NCI-H1930 (cell line): Measurements from ENCODE around the gene HIF1A.
A peak's percentile ranks its signal among the peaks of the same experiment; 100 is the strongest.
"Not testable (repeated sequence)": the region's sequence is repeated elsewhere in the genome, so short reads cannot be mapped to it uniquely, and the experiment has no call there.

Experiments used
- DNase-seq, 2 experiments: peaks; one replicate each; lab custom pipeline; 2025; lab: John Stamatoyannopoulos, UW

Gene HIF1A

DNA sequence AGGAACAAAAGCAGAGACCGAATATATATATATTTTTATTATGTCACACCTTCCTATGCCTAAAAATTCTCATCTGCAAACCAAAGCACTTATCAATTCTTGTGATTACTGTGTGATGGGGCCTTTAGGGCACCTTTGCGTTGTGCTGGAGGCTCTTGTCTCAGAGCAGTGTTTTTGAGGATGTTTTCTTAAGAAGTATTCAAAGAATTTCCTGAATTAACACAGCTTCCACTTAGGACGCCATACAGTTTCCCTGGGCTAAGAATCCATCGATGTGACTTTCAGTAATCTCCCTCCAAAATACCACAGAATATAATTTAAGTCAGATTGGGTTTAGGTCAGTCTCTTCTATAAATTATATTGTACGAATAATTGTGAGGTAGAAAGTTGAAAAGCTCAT, 22.0 kb upstream of the HIF1A start:
- DNase-seq: no peak

DNA sequence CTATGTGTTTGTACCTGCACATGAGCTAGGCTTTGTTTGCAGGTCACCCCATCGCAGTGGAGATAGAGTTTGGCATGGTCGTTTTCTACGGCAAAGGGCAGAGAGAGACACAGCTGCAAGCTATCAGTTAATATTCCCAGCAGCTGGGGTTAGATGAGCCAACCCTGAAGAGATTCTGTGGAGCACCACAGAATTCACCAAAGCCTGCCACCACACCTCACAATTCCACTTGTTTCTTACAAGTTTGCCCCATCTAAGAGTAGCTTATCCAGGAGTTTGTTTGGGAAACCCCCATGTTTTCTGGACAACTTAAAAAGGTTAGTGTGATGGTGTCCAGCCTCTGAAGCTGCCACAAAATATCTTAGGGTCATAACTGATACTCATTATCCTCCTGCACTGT, 20.0 kb upstream of the HIF1A start:
- no peak for DNase-seq

DNA sequence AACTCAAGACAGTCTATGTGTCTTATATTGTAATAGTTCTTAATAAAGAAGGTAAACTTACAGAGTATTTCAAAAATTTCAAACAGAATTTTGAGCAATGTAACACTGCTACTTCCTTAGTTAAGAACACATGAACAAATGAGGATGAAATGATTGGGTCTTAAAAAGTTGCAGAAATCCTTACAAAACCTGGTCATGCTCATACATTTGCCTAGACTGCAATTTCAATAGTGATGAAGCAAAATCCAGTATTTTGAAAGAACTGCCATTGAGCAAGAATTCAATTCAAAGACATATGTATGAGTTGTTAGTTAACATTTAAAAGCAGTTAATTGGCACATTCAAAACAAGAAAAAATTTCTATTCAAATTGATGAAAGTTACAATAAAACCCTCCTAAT, 17.8 kb upstream of the HIF1A start:
- no peak for DNase-seq

DNA sequence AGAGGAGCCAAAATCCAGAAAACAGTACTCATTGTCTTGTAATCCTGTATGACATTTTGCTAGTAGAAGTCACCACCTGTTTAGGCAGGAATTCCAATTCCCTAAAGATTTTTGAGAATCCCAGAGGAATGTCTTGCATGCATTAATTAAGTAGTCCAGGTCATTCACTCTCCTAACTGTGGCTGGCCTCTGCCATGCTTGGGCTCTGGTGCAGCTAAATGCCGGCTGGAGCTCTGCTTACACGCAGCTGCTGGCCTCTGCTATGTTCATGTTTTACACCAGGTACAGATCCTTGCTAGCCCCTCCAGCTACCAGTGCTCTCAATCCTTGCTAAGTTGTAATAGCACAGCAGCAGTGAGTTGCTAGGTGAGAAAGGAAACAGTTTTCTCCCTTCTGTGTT, 16.3 kb upstream of the HIF1A start:
- no peak for DNase-seq

DNA sequence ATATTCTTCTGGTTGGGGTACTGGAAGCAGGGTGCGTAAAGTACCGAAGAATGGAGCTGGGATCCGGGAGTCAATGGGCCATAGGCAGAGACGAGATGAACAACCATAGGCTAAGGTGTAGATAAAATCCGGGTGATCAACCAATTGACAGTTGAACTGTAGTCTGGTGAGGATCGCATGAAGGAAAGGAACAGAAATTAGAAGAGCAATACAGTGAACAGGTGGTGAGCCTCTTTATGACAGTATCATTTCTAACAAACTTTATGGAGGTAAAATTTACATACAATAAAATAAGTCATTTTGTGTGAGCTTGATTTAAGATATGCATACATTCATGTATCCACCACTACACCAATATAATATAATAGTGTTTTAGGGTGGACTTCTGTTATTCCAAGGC, 13.9 kb upstream of the HIF1A start:
- no peak for DNase-seq

DNA sequence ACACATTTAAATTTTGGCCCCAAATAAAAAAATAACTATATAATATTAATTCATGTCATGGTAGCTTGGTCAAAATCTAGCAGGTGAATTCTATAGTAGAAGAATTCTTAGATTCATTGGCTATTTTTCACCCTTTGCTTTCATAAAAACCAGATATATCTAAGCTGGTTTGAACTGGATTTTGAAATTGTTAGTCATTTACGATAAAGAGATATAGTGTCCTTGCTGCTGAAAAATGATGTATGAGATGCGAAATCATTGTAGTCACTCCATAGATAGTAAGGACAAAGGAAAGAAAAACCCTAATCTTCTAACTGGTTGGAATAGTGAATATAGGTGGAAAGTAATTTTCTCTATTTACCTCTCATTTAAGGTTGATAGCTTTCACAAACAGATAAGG, 12.2 kb upstream of the HIF1A start:
- no peak for DNase-seq

DNA sequence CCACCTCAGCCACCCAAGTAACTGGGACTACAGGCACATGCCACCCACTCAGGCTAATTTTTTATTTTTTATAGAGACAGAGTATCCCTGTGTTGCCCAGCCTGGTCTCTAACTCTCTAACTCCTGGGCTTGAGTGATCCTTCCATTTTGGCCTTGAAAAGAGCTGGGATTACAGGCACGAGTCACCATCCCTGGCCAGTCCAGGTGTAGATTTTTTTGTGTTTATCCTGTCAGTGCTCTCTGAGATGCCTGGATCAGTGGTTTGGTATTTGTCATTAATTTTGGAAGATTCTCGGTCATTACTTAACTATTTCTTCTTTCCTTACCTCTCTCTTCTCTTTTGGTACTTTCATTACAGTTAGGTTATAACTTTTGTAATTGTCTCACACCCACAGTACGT, 5.3 kb upstream of the HIF1A start:
- no peak for DNase-seq

DNA sequence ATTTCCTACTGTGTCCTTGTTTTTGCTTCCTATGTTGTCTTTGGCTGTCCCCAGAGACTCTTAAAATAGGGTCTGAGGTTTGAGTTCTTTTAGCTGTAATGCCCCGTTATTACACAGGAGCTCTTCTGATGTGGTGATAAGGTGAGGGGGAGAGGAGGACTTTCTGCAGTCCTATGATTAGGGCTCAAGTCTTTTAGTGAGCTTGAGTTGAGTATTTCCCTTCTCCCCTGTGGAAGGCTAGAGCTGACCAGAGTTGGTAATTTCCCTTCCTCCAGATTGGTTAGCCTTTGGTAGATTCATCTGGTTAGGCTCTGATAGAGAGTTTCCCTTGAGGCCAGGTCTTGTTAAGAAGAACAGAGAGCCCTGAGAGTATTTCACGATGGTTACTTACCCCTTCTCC, 4.3 kb upstream of the HIF1A start:
- DNase-seq: no peak

DNA sequence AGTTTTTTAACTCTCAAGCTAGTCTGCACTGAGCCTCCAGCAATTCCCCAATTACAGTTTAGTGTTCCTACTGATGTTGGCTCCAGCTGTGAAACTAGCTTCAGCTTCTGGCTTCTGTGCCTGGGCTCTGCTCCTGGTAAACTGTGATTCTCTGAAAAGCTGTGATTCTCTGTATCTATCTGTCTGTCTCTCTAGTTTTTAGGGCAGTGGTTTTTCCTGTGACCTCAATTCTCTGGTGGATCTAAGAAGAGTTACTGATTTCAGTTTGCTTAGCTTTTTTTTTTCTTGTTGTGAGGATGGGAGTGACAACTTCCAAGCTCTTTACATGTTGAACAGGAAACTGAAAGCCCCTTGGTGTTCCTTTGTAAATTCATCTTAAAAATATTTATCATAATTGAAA, 3.8 kb upstream of the HIF1A start:
- no peak for DNase-seq

DNA sequence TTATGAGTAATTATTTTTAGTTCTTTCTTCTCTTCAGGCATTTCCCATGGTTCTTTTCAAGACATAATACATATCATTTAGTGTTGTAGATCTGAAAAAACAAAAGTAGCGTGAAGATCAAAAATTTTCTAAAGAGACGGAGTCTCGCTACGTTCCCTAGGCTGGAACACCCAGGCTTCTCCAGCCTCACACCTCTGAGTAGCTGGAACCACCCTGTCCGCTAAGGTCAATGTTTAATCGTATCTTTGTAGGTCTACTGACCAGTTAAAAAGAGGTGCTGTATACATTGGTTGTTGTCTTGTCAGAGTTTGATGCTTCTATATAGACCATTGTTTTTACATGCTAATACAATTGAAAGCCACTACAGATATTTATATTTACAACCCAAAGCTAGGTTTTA, 1.3 kb upstream of the HIF1A start:
- no peak for DNase-seq

DNA sequence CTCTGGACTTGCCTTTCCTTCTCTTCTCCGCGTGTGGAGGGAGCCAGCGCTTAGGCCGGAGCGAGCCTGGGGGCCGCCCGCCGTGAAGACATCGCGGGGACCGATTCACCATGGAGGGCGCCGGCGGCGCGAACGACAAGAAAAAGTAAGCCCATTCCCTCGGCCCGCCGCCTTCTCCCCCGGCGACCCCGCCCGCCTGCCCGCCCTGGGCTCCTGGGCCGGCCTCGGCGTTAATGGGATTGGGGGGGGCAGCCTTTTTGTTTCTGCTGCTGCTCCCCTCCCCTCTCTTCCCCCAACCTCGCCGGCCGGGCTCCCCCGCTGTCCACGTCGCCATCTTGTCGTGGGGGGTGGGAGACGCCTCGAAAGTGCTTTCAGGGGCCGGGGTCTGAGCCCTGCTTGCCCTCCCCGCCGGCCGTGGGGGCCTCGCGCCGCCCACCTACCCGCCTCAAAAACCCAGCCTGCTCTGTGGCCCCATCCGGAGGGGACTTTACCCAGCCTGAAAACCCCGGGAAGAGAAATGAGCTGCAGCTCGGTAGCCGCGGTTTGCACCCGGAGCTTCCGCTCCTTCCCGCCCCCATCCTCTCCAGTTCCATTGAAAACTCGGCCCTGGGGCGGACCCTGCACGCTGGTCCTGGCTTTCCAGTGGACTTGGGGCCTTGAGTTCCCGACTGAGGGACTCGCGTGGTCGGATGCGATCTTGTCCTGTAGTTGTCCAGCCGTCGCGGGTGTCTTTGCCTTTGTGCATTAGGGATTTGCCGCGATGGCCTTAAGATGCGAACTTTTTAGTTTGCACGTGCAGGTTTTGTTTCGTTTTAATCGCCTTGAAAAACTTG, 598 bp downstream of the HIF1A start:
- DNase-seq: peak; percentile 31 to 52

DNA sequence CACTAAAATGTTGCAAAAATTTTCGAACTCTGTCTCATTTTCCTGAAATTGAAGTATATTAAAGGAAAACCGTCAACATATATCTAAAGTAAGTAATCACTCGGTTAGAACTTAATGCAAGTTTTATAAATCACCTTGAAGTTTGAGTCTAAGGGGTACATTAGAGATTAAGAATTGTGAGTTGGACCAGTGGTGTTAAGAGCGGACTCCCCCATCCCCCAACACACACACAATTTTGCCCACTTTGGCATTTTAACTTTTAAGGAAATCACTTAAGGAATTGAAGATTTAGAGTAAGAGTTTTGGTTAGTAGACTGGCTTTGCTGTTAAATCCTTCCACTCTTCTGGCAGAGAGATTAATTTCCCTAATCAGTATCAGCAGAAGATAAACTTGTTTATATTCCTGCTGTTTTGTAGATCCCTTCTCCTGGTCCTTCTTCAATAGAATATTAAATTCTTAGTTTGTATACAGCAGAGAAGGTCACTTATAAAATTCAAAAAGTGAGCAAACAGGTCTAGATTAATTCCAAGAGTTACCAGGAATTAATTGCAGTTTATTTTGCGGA, 1.5 kb downstream of the HIF1A start:
- no peak for DNase-seq

DNA sequence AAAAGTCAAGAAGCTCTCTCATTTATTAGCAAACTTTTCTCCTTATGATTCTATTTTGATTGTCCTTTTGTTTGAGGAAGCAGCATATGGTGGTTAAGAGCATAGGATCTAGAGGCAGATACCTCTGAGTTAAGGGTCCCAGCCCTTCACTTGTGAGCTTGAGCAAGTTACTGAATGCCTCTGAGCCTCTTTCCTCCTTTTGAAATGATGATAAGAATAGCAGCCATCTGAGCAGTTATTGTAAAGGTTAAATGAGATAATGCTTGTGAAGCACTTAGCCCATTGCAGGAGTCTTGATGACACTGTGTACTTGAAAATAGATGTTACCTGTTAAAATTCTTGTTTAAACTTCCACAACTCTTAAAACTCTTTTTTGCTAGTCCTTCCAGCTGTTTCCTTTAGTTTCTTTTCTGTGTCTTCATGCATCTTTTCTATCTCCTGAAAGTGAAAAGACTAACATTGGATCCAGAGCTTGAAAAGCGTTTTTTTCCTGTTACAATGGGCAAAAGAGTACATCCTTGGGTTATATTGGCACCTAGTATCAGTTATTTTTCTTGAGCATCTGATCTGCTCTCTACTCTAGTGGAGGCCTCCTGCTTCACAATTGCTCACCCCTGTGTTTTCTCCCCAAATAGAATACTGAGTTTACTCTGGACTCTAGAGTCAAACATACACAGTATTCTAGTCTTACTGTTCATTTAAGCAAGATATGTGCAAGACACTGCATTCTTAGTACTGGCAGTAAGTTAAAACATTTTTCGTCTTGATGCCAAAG, 3.1 kb downstream of the HIF1A start:
- no peak for DNase-seq

DNA sequence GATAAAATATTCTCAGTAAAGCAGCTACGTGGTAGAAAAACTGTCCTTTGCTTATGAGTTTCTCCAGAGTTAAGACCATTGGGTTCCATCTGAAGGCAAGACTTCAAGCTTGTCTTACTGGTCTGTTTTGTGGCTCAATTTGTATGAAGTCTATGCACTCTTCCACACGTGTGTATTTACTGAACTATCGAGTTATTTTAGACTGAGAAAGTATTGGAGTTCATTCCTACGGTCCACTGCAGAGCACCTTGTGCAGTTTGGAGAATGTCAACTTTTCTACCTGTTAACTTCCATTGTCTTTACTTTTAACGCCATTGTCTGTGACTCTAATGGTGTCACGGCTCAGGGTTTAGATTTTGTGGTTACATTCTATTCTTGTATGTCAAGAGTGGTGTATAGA, 3.7 kb downstream of the HIF1A start:
- no peak for DNase-seq

DNA sequence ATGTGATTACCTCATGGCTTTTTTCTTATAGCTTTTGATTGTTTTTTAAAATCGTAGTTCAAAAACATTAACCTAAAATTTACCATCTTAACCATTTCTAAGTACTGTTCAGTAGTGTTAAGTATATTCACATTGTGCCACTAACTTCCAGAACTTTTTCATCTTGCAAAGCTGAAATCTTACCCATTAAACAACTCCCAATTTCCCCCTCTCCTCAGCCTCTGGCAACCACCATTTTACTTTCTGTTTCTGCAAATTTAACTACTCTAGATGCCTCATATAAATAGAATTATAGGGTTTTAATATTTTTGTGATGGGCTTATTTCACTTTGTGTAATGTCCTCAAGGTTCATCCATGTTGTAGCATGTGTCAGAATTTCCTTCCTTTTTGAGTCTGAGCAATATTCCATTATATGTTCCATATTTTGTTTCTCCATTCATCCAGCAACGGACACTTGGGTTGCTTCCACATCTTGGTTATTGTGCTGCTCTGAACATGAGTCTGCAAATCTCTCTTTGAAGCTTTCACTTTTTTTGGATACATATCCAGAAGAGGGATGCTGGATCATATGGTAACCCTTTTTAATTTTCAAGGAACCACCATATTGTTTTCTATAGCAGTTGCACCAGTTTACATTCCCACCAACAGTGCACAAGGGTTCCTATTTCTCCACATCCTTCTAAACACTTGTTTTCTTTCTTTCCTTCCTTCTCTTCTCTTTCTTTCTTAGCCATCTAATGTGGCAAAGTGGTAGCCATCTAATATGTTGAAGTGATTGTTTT, 5.0 kb downstream of the HIF1A start:
- DNase-seq: no peak

DNA sequence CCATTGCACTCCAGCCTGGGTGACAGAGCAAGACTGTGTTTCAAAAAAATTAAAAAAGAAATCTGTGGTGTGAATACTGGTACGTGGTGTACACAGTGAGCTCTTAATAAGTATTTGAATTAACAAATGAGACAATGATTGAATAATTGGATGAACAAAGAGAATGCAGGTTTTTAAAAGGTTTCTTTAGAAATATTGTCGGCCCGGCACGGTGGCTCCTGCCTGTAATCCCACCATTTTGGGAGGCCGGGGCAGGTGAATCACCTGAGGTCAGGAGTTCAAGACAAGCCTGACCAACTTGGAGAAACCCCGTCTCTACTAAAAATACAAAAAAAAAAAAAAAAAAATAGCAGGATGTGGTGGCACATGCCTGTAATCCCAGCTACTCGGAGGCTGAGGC, 6.6 kb downstream of the HIF1A start:
- no peak for DNase-seq

DNA sequence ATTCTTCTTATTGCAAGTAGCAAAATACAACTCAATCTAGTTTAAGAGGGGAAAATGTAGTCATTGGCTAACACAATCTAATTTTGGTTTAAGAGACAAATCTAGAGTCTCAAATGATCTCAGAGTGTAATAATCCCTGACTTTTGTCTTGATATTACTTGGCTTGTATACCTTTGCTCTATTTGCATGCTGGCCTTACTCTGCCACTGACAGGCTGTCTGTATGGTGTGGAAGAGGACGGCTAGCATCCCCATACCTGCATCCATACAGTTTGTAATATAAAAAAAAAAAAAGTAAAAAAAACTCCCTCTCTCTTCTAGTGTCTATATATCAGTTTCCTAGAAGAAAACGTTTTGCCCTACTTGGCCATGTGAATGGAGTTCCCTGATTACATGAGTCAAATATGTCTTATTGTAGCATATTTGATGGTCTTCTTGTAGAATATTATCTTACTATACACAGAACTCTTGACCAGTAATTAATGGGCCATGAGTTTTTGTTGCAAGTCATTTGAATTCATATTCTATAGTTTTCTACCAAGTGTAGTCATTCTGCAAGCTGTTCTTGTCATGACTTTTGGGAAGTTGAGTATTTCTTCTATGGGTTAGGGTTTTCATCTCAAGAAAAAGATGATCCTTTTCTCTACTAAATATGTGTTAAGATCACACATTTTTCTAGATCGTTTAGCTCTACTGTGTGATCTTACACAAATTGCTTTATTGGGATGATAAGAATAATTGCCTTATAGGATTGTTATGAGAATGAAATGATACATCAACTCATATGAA, 8.2 kb downstream of the HIF1A start:
- no peak for DNase-seq

DNA sequence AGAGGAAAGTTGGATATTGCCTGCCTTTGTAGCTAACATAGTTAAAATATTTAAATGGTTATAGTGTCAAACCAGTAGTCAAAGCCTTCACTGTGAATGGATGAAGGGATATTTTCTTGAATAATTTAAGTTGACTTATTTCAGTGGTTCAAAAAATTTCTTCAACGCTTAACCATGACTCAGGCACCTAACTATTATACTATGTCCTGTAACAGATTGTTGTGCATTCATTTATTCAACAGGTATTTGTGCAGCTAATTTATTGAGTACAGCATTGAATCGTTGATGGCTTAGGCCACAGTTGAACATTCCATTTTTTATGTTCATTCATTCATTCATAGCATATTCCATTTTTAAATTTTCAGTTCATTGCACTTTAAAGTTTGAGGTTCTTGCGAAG, 9.2 kb downstream of the HIF1A start:
- no peak for DNase-seq

DNA sequence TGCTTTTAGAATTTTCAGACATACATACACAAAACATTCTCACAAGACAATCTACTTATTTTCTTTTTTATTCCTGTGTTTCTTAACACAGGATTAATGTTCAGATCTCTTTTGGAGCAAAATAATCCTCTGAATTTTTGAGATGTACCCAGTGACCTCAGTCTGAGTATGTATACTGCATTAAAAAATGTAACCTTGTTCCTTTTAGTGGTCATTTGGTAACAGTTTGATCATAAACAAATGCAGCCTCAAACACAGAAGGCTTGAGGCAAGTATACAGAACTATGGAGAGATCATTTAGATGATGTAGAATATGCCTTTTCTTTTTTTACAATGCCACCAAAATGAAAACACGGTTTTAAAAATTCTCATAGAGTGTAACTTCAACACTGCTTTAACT, 9.7 kb downstream of the HIF1A start:
- DNase-seq: no peak

DNA sequence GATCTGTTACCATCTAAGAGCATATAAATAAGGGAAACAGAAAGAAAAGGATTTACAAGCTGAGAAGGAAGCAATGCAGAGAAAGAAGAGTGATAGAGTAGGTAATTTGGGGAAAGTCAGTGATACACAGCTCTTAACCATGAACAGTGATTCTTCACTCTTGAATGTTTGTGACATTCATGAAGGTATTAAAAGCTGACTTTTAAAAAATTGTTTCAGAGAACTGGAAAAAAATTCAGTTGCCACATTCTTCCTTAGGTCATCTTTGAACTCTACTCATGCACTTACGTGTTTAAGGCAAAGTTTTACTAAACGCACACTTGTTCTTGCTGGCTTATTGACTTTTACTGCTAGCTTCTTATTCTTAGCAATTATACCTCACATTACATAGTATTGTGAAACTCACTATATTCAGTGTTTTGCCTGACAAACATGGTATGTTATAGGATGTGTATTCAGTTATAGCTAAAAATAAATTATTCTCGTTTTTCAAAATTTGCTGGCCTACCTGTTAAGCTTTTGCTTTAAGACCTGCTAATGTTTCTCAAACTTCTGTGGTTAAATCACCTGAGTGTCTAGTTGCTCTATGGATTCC, 10.9 kb downstream of the HIF1A start:
- no peak for DNase-seq

DNA sequence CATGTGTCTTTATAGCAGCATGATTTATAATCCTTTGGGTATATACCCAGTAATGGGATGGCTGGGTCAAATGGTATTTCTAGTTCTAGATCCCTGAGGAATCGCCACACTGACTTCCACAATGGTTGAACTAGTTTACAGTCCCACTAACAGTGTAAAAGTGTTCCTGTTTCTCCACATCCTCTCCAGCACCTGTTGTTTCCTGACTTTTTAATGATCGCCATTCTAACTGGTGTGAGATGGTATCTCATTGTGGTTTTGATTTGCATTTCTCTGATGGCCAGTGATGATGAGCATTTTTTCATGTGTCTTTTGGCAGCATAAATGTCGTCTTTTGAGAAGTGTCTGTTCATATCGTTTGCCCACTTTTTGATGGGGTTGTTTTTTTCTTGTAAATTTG, 12.5 kb downstream of the HIF1A start:
- not testable (repeated sequence) for DNase-seq
